SU-DHL-6 (cell line): ENCODE results near the gene MRPS18B.

Source experiments
- H2AFZ ChIP-seq: fragments of 200-600 bp; sonication (generic); 2 replicates; pipeline ENCODE4 v1.6.1; 2014; ENCODE audit warnings: low read depth, mild to moderate bottlenecking, moderate library complexity, mixed read lengths, antibody characterized with exemption, low read length; ENCODE audit not compliant: severe bottlenecking
- H3F3A ChIP-seq: fragments of 200-600 bp; shearing (Covaris generic); 2 replicates; pipeline ENCODE4 v1.6.0; 2016; ENCODE audit warnings: antibody characterized with exemption, mild to moderate bottlenecking; ENCODE audit not compliant: insufficient read depth
- H3K27ac ChIP-seq: fragments of 200-600 bp; sonication (generic); 2 replicates; pipeline ENCODE4 v1.5.1; 2016; ENCODE audit warnings: low read depth, mild to moderate bottlenecking, low read length, moderate library complexity, mixed read lengths
- H3K27me3 ChIP-seq: fragments of 200-600 bp; sonication (generic), shearing (Covaris generic); 2 replicates; pipeline ENCODE4 v1.6.0; 2014; ENCODE audit warnings: mild to moderate bottlenecking, low read length
- H3K36me3 ChIP-seq: fragments of 200-600 bp; sonication (generic); 2 replicates; pipeline ENCODE4 v1.6.1; 2014; ENCODE audit warnings: mild to moderate bottlenecking, low read length, mixed read lengths
- H3K4me2 ChIP-seq: fragments of 300-600, 200-600 bp; shearing (Covaris generic), sonication (generic); 2 replicates; pipeline ENCODE4 v1.6.0; 2014; ENCODE audit warnings: low read length, low read depth, mild to moderate bottlenecking; ENCODE audit not compliant: poor library complexity, severe bottlenecking
- H3K4me3 ChIP-seq: fragments of 200-600 bp; sonication (generic); 2 replicates; pipeline ENCODE4 v1.5.1; 2014; ENCODE audit warnings: antibody characterized with exemption, low read length, mild to moderate bottlenecking, mixed read lengths; ENCODE audit not compliant: insufficient read depth, poor library complexity, severe bottlenecking
- H3K79me2 ChIP-seq: fragments of 200-600 bp; sonication (generic); 2 replicates; pipeline ENCODE4 v1.6.1; 2014; ENCODE audit warnings: mild to moderate bottlenecking, low read length, moderate library complexity; ENCODE audit not compliant: insufficient read depth
- H3K9ac ChIP-seq: fragments of 200-600 bp; sonication (generic); 2 replicates; pipeline ENCODE4 v1.7.0; 2014; ENCODE audit warnings: mild to moderate bottlenecking, low read length
- H3K9me2 ChIP-seq: fragments of 200-600 bp; sonication (generic); replicated peaks from 2 replicates; pipeline ENCODE4 v1.6.1; 2014; ENCODE audit warnings: low read length; ENCODE audit not compliant: insufficient read depth
- H3K9me3 ChIP-seq: fragments of 200-600 bp; sonication (generic); 2 replicates; pipeline ENCODE4 v1.6.1; 2014; ENCODE audit warnings: low read length, mixed read lengths; ENCODE audit not compliant: insufficient read depth
- H4K20me1 ChIP-seq: fragments of 200-600 bp; sonication (generic); 2 replicates; pipeline ENCODE4 v1.6.1; 2014; ENCODE audit warnings: low read depth, mild to moderate bottlenecking, antibody characterized with exemption, low read length, moderate library complexity, mixed read lengths
- CTCF ChIP-seq: fragments of 200-600 bp; sonication (generic); IDR thresholded peaks from one replicate; pipeline ENCODE4 v1.5.1; 2017; ENCODE audit warnings: antibody characterized with exemption, mild to moderate bottlenecking, low read length, moderate library complexity; ENCODE audit not compliant: insufficient read depth, poor library complexity, severe bottlenecking
- EZH2phosphoT487 ChIP-seq: fragments of 200-600 bp; sonication (generic), shearing (Covaris generic); conservative IDR thresholded peaks from 2 replicates; pipeline ENCODE4 v1.6.1; 2018; ENCODE audit warnings: mild to moderate bottlenecking, antibody characterized with exemption, low read length, moderate library complexity, mixed read lengths

The MRPS18B gene

GRCh38 chr6:30570740-30571074 is 46.9 kb upstream of the MRPS18B start:
- H3K27ac ChIP-seq: no peak overlapping the region
- H3K9ac ChIP-seq: peak overlapping the region; percentile 74
- no peaks in the 10 kb centered on the region for H3K27me3 ChIP-seq
- peaks cover 10% of the 10 kb centered on the region; the same call in 1 of the 2 replicates for H3F3A ChIP-seq
- no peaks in the 10 kb centered on the region for H3K9me3 ChIP-seq
- peak overlapping the region; percentile 87 for H3K4me3 ChIP-seq
- peak overlapping the region; percentile 95 for H2AFZ ChIP-seq
- no peaks in the 10 kb centered on the region; the same call in 1 of the 2 replicates for H3K36me3 ChIP-seq
- TF ChIP-seq EZH2phosphoT487 (no peak), CTCF (no peak)
- peaks cover 44% of the 10 kb centered on the region for H3K79me2 ChIP-seq
- no peaks in the 10 kb centered on the region for H3K9me2 ChIP-seq
- peaks cover 30% of the 10 kb centered on the region; the same call in 1 of the 2 replicates for H4K20me1 ChIP-seq
- H3K4me2 ChIP-seq: peak overlapping the region; percentile 76

- no peaks in the 10 kb centered on the region for H3K9me2 ChIP-seq
- no peaks in the 10 kb centered on the region for H3K9me3 ChIP-seq
- H2AFZ ChIP-seq: peak within 1 kb of the TSS; percentile 95
- peak within 1 kb of the TSS; percentile 74 for H3K9ac ChIP-seq
- peak within 1 kb of the TSS; percentile 75 for H3K27ac ChIP-seq
- no peaks in the 10 kb centered on the region; the same call in 1 of the 2 replicates for H3K36me3 ChIP-seq
- no peaks in the 10 kb centered on the region for H3K27me3 ChIP-seq
- H3K79me2 ChIP-seq: peaks cover 48% of the 10 kb centered on the region
- H3K4me2 ChIP-seq: peak within 1 kb of the TSS; percentile 76
- no peak for TF ChIP-seq CTCF
- TF ChIP-seq EZH2phosphoT487: no peak
- H4K20me1 ChIP-seq: peaks cover 32% of the 10 kb centered on the region; the same call in 1 of the 2 replicates
- H3F3A ChIP-seq: peaks cover 8% of the 10 kb centered on the region; the same call in 1 of the 2 replicates
- H3K4me3 ChIP-seq: peak within 1 kb of the TSS; percentile 87
Observed at GRCh38 chr6:30571075-30571761, 46.4 kb upstream of the MRPS18B start, which contains the start of gene ABCF1. Gene ABCF1 (plus strand): TSS chr6:30571442. CDS start chr6:30571488, 46 bp downstream.

- H3K27ac ChIP-seq: peak overlapping the region; percentile 75
- TF ChIP-seq CTCF (no peak), EZH2phosphoT487 (no peak)
- peak overlapping the region; percentile 74 for H3K9ac ChIP-seq
- H4K20me1 ChIP-seq: peaks cover 35% of the 10 kb centered on the region; the same call in 1 of the 2 replicates
- H3K4me3 ChIP-seq: peak overlapping the region; percentile 87
- peaks cover 4% of the 10 kb centered on the region; the same call in 1 of the 2 replicates for H3K36me3 ChIP-seq
- no peaks in the 10 kb centered on the region for H3K27me3 ChIP-seq
- peak overlapping the region; percentile 76 for H3K4me2 ChIP-seq
- H3K9me3 ChIP-seq: no peaks in the 10 kb centered on the region
- peak overlapping the region; percentile 69 for H2AFZ ChIP-seq
- H3K79me2 ChIP-seq: peaks cover 53% of the 10 kb centered on the region
- H3F3A ChIP-seq: peaks cover 8% of the 10 kb centered on the region; the same call in 1 of the 2 replicates
- no peaks in the 10 kb centered on the region for H3K9me2 ChIP-seq
Observed at GRCh38 chr6:30571762-30572082, 45.9 kb upstream of the MRPS18B start.
